ENCODE data around the gene ANO2.

The ANO2 gene

GRCh38 chr12:5787828-5788227, 157.2 kb downstream of the ANO2 start:
- DNase-seq (ENCODE audit: low read depth) = no peak
- no peak overlapping the region for H3K4me3 ChIP-seq (ENCODE audit: low read depth, low read length)
- no peak for TF ChIP-seq MAX (IDR thresholded peaks at IDR 0.05; ENCODE audit: low read depth, low read length)
- TF ChIP-seq CTCF (IDR thresholded peaks at IDR 0.05; ENCODE audit: low read depth, low read length) = no peak
- no peak for TF ChIP-seq MYC (IDR thresholded peaks at IDR 0.05; ENCODE audit: low read depth, low read length)
- TF ChIP-seq POLR2A (IDR thresholded peaks at IDR 0.05; ENCODE audit: extremely low read depth, insufficient read length) = no peak

DNA sequence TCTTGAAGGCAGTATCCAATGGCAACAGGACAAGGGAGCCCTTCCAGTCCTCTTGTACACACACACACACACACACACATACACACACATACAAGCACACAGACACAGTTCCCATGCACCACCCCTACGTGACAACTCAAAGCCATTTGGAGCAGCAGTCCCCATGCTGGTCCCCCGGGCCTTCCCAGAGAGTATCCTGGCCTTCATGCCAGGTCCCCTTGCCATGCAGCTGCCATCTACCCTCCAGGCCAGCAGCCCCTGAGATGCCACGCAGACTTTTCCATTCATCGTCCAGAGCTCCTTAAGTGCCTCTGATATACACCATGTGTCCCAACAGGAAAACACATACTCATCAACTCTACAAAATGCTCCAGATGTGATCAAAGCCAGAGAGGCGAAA, 159.5 kb downstream of the ANO2 start:
- TF ChIP-seq CTCF (IDR thresholded peaks at IDR 0.05; ENCODE audit: low read depth, low read length) (no peak), POLR2A (IDR thresholded peaks at IDR 0.05; ENCODE audit: extremely low read depth, insufficient read length) (no peak), MAX (IDR thresholded peaks at IDR 0.05; ENCODE audit: low read depth, low read length) (no peak), MYC (IDR thresholded peaks at IDR 0.05; ENCODE audit: low read depth, low read length) (no peak)
- DNase-seq (ENCODE audit: low read depth) = no peak
- H3K4me3 ChIP-seq (ENCODE audit: low read depth, low read length) = no peak overlapping the region

GRCh38 chr12:5784462-5785130, 160.5 kb downstream of the ANO2 start:
- H3K4me3 ChIP-seq (ENCODE audit: low read depth, low read length) = no peak overlapping the region
- no peak for TF ChIP-seq MYC (IDR thresholded peaks at IDR 0.05; ENCODE audit: low read depth, low read length)
- TF ChIP-seq POLR2A (IDR thresholded peaks at IDR 0.05; ENCODE audit: extremely low read depth, insufficient read length) = no peak
- no peak for TF ChIP-seq CTCF (IDR thresholded peaks at IDR 0.05; ENCODE audit: low read depth, low read length)
- no peak for TF ChIP-seq MAX (IDR thresholded peaks at IDR 0.05; ENCODE audit: low read depth, low read length)
- DNase-seq (ENCODE audit: low read depth) = no peak

DNA sequence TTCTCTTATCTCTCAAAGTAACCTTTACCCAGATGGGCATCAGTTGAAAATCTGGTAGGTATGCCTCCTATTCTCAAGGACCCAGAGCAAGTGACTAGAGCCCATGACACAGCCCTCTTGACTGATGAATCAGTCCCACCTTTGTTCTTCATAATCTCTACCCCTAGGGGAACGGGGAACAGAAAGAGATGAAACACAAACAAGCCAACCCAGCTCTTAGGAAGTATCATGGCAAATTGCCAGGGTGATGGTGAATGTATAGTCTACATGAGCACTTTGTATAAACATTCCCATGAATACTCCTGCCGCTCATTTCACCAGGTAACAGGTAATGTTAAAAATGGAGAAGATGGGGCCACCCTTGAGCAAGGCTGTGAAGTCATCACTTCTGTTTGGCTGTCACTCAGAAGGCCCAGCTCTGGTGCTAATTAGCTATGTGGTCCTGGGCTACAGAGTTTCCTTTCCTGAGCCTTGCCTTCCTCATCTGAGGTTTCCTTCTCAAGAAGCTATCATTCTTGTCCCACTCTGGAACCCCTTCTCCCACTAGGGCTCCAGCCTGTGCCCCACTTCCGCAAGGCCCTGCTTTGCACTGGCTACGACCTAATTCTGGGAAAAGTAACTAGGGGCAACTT, 161.7 kb downstream of the ANO2 start:
- H3K4me3 ChIP-seq (ENCODE audit: low read depth, low read length) = no peak overlapping the region
- DNase-seq (ENCODE audit: low read depth) = no peak
- TF ChIP-seq MYC (IDR thresholded peaks at IDR 0.05; ENCODE audit: low read depth, low read length) = no peak
- TF ChIP-seq CTCF (IDR thresholded peaks at IDR 0.05; ENCODE audit: low read depth, low read length) = no peak
- TF ChIP-seq POLR2A (IDR thresholded peaks at IDR 0.05; ENCODE audit: extremely low read depth, insufficient read length) = no peak
- no peak for TF ChIP-seq MAX (IDR thresholded peaks at IDR 0.05; ENCODE audit: low read depth, low read length)

- H3K4me3 ChIP-seq (ENCODE audit: low read depth, low read length) = no peak overlapping the region
- no peak for DNase-seq (ENCODE audit: low read depth)
- TF ChIP-seq MYC (IDR thresholded peaks at IDR 0.05; ENCODE audit: low read depth, low read length) (no peak), CTCF (IDR thresholded peaks at IDR 0.05; ENCODE audit: low read depth, low read length) (no peak), MAX (IDR thresholded peaks at IDR 0.05; ENCODE audit: low read depth, low read length) (no peak), POLR2A (IDR thresholded peaks at IDR 0.05; ENCODE audit: extremely low read depth, insufficient read length) (no peak)
Measured at GRCh38 chr12:5780536-5780935, 164.5 kb downstream of the ANO2 start.

Measured in NB4 (cell line).